Activated CD4-positive, alpha-beta T cell treated with anti-CD3 and anti-CD28 coated beads, Interleukin-2, amount 50 U/mL, for 1 hour (primary cell): ENCODE measurements around the gene SCN4A.
A peak's percentile ranks its signal among the peaks of the same experiment; 100 is the strongest.
"Not testable (repeated sequence)": the region's sequence is repeated elsewhere in the genome, so short reads cannot be mapped to it uniquely, and the experiment has no call there.

Source experiments
- DNase-seq: peaks from one replicate; pipeline ENCODE4 v3.0.0-alpha.2; 2020

SCN4A gene

GRCh38 chr17:63984651-63985386, 12.1 kb upstream of the SCN4A start:
- DNase-seq = peak; percentile 20

- DNase-seq = no peak
Measured at GRCh38 chr17:63984236-63984635, 11.5 kb upstream of the SCN4A start.

GRCh38 chr17:63983320-63983719, 10.6 kb upstream of the SCN4A start:
- no peak for DNase-seq

- not testable (repeated sequence) for DNase-seq
Measured at GRCh38 chr17:63982641-63983040, 9.9 kb upstream of the SCN4A start.

GRCh38 chr17:63978272-63979200, 5.8 kb upstream of the SCN4A start:
- DNase-seq = no peak

GRCh38 chr17:63976702-63977101, 4.0 kb upstream of the SCN4A start:
- no peak for DNase-seq

GRCh38 chr17:63975541-63976092, 2.9 kb upstream of the SCN4A start:
- no peak for DNase-seq

GRCh38 chr17:63974594-63975192, 2.0 kb upstream of the SCN4A start:
- no peak for DNase-seq

GRCh38 chr17:63973930-63974593, 1.3 kb upstream of the SCN4A start:
- DNase-seq = no peak

GRCh38 chr17:63973247-63973646, 529 bp upstream of the SCN4A start:
- DNase-seq = no peak

GRCh38 chr17:63969278-63969677, 3.4 kb downstream of the SCN4A start:
- no peak for DNase-seq

GRCh38 chr17:63967953-63968352, 4.8 kb downstream of the SCN4A start:
- DNase-seq = no peak

GRCh38 chr17:63966646-63967264, 6.0 kb downstream of the SCN4A start:
- DNase-seq = no peak

- no peak for DNase-seq
Measured at GRCh38 chr17:63963123-63963522, 9.6 kb downstream of the SCN4A start.

GRCh38 chr17:63962298-63962744, 10.4 kb downstream of the SCN4A start:
- DNase-seq = no peak

- DNase-seq = peak; percentile 9
Measured at GRCh38 chr17:63961355-63962212, 11.1 kb downstream of the SCN4A start.

- no peak for DNase-seq
Measured at GRCh38 chr17:63960430-63960829, 12.3 kb downstream of the SCN4A start.

- no peak for DNase-seq
Measured at GRCh38 chr17:63960006-63960405, 12.7 kb downstream of the SCN4A start.

- no peak for DNase-seq
Measured at GRCh38 chr17:63956296-63956920, 16.3 kb downstream of the SCN4A start.

- no peak for DNase-seq
Measured at GRCh38 chr17:63955791-63956190, 16.9 kb downstream of the SCN4A start.

- no peak for DNase-seq
Measured at GRCh38 chr17:63955232-63955631, 17.5 kb downstream of the SCN4A start.
